ENCODE results near the gene PWP2.
"Not testable (repeated sequence)": the region's sequence is repeated elsewhere in the genome, so short reads cannot be mapped to it uniquely, and the experiment has no call there.

PWP2 gene

DNA sequence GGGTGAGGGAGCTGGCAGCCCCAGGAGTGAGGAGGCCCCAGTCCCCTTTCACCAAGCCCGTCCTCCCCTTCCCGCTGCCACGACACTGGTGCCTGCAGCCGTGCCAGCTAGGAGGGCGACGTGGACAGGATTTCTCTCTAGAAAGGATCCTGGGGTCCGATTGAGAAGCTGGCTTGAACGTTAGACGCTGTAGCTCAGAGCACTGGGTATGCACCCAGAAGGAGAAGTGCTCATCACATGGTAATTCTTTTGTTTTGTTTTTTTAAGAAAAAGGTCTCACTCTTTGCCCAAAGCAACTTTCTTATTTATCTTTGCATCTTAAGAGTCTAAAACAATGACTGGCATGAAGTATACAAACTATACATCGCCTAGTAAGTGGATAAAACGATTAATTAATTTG is 60.3 kb downstream of the PWP2 start:
- not testable (repeated sequence) for DNase-seq

DNA sequence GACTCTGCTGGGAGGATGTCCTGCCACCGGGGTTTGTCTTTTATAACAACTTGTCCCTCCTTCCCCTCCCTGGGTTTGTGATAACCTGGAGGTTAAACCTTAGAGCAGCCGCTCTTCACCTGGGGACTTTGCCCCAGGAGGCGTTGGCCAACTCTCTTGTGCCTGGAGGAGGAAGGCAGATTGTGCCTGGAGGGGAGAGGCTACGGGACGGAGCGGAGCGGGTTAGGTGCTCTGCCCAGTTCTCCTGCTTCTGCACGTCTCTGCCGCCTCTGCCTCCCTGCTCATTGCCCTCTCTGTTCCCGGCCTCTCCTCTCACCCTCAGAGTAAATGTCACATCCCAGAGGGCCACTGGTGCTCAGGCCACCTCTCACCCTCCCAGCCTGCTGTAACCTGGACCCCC is 63.1 kb downstream of the PWP2 start:
- not testable (repeated sequence) for DNase-seq

DNA sequence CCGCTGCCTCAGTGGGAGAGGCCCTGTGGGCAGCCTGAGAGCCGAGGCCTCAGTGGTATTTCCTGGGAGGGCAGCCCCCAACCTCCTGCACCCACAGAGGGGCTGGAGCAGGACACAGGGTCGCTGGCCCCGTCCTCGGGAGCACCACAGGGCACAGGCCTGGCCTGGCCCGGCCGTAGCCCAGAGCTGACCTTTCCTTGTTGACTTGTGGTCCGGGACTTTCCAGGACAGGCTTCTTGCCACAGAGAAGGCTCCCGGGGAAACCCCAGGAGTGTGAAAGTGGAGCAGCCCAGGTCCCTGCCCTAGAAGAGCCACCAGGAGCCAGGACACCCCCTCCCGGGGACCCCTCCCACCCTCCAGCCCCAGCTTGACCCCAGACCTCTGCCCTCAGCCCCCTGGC is 63.7 kb downstream of the PWP2 start:
- not testable (repeated sequence) for DNase-seq

DNA sequence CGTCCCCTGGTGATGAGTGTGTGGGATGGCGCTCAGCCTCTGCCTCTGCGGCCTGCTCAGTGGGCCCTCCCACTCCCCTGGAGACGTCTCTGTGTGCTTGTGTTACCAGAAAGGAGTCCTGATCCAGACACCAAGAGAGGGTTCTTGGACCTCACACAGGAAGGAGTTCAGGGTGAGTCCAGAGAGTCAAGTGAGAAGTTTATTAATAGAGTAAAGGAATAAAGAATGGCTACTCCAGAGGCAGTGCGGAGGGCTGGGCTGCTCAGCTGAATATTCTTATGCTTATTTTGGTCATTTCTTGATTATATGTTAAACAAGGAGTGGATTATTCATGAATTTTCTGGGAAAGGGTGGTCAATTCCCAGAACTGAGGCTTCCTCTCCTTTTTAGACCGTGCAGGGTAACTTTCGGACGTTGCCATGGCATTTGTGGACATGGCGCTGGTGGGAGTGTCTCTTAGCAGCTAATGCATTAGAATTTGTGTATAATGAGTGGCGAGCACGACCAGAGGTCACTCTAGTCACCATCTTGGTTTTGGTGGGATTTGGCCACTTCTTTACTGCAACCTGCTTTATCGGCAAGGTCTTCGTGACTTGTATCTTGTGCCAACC is 64.9 kb downstream of the PWP2 start:
- not testable (repeated sequence) for DNase-seq

DNA sequence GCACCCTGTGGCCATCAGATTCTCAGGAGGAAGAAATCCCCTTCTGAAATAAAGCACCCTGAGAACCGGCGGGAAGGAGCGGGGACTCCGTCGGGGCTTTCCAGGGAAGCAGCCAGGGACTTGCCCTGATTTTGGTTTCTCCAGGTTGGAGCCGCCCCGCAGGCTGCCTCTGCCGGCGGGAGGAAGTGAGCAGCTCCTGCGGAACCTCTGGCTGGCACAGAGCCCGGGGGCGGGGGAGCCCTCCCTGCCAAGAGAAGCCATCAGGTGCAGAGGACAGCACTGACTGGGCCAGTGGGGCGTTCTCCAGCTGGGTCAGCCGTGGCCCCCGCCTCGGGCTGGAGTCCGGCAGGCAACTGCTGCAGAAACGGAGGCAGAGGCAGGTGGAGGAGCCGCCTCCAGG is 65.5 kb downstream of the PWP2 start:
- not testable (repeated sequence) for DNase-seq

DNA sequence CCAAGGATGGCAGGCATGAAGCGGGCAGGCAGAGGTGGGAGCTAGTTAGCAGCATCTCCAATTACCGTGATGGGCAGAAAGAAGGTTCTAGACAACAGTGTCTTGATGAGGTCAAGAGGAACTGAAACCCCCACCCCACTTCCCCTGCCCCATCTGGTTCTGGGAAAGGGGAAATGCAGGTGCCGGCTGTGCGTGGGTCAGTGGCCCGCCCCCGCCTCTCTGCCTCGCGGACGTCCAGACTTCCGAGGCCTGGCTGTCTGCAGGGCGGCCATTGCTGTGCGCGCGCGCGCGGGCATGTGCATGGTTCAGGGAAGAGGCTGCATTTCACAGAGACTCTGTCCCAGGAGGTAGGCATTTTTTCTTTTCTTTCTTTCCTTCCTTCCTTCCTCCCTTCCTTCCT is 68.0 kb downstream of the PWP2 start:
- not testable (repeated sequence) for DNase-seq

DNA sequence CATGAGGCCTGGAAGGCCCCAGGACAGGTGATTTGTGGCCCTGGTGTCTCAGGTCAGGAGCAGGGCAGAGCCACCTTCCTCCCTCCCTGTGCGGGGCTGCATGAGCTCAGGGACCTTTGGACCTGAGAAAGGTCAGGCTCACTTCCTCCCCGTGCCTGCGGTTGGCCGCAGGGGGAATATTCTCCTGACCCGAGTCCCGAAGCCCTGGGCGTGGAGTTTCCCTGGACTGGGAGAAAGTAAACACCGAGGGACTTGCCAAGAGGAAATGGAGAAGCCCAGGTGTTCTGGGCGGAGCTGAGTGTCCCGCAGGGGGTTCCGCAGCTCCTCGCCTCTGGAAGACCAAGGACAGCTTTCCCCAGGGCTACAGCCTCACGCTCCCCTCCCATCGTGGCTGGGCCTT is 68.9 kb downstream of the PWP2 start:
- DNase-seq: not testable (repeated sequence)

All from fibroblast of skin of right biceps (primary cell).